Neural progenitor cell (in vitro differentiated cells): Measurements from ENCODE around the gene PLK5.

Experiments
- EZH2 ChIP-seq: fragments of 200-600 bp; sonication (generic); IDR thresholded peaks from 2 replicates; pipeline ENCODE4 v1.6.1; 2017; ENCODE audit warnings: antibody characterized with exemption, mild to moderate bottlenecking, moderate library complexity
- TF ChIP-seq, protein P1 (sequence below): fragments of 200-600 bp; sonication (generic); IDR thresholded peaks from 2 replicates; pipeline ENCODE4 v1.5.1; 2017; ENCODE audit warnings: antibody characterized with exemption, mild to moderate bottlenecking

GRCh38 chr19:1502433-1503088 is 21.3 kb upstream of the PLK5 start:
- TF ChIP-seq EZH2, result no peak
- TF ChIP-seq, protein P1, sequence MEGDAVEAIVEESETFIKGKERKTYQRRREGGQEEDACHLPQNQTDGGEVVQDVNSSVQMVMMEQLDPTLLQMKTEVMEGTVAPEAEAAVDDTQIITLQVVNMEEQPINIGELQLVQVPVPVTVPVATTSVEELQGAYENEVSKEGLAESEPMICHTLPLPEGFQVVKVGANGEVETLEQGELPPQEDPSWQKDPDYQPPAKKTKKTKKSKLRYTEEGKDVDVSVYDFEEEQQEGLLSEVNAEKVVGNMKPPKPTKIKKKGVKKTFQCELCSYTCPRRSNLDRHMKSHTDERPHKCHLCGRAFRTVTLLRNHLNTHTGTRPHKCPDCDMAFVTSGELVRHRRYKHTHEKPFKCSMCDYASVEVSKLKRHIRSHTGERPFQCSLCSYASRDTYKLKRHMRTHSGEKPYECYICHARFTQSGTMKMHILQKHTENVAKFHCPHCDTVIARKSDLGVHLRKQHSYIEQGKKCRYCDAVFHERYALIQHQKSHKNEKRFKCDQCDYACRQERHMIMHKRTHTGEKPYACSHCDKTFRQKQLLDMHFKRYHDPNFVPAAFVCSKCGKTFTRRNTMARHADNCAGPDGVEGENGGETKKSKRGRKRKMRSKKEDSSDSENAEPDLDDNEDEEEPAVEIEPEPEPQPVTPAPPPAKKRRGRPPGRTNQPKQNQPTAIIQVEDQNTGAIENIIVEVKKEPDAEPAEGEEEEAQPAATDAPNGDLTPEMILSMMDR, result no peak
